Breast epithelium (tissue), 4 donors: Measurements from ENCODE around the gene CFAP20DC. TPM values are rescaled to one million over a fixed set of nuclear protein-coding genes. Genes with fewer than 3 reads are reported as not detected.
"Not testable (repeated sequence)": the region's sequence is repeated elsewhere in the genome, so short reads cannot be mapped to it uniquely, and the experiment has no call there.

ENCODE experiments used
- DNase-seq, 2 donors: peaks; one replicate each; pipeline ENCODE4 v3.0.0-alpha.2; 2019; ENCODE audit warnings: low spot score in 2 of 2
- H3K27ac ChIP-seq, 2 donors: fragments of 200-600 bp; sonication (generic) in 1 of 2; one replicate each; pipeline ENCODE4 v1.5.1; 2016 to 2019; ENCODE audit warnings: mild to moderate bottlenecking in 1 of 2
- H3K27me3 ChIP-seq, 2 donors: fragments of 200-600 bp; sonication (generic) in 1 of 2; one replicate each; pipeline versions ENCODE4 v1.5.1 to v1.6.0; 2017 to 2019; ENCODE audit warnings: control low read depth in 1 of 2, mild to moderate bottlenecking in 1 of 2
- H3K36me3 ChIP-seq: fragments of 200-600 bp; one replicate; pipeline ENCODE4 v1.5.1; 2019
- H3K4me1 ChIP-seq, 2 donors: fragments of 200-600 bp; sonication (generic); one replicate each; pipeline ENCODE4 v1.5.1; 2016 to 2019; ENCODE audit warnings: control low read depth in 1 of 2
- H3K4me3 ChIP-seq, 3 donors: fragments of 200-600 bp; sonication (generic); 1 replicate in 2 of 3; 2 replicates in 1 of 3; pipeline ENCODE4 v1.5.1; 2016 to 2019; ENCODE audit warnings: mild to moderate bottlenecking in 3 of 3, moderate library complexity in 2 of 3
- H3K9me3 ChIP-seq, 2 donors: fragments of 200-600 bp; sonication (generic) in 1 of 2; one replicate each; pipeline ENCODE4 v1.5.1; 2016 to 2019; ENCODE audit warnings: control low read depth in 1 of 2
- POLR2A ChIP-seq: fragments of 450-650 bp; IDR thresholded peaks from one replicate; pipeline ENCODE4 v1.6.1; 2016; ENCODE audit warnings: antibody characterized with exemption, mild to moderate bottlenecking, moderate library complexity
- POLR2AphosphoS5 ChIP-seq, 3 donors: sonication (generic); formaldehyde crosslinking; IDR thresholded peaks; one replicate each; pipeline ENCODE4 v1.6.1; 2017; ENCODE audit warnings: antibody characterized with exemption in 3 of 3
- intact Hi-C: fragments of 100-400 bp; cut with DNase I; formaldehyde crosslinking; loops from one replicate; pipeline ENCODE4 v1.15.1; 2023; ENCODE audit warnings: low total_unique reads
- total RNA-seq, 3 donors: library from RNA; depleted of rRNA; stranded (reverse); fragments of >200 nt; gene quantifications; one replicate each; pipeline ENCODE4 v1.1.0, GENCODE V29; 2016
- TF ChIP-seq, protein P1 (sequence below), 3 donors: fragments of 450-650 bp; IDR thresholded peaks; one replicate each; pipeline ENCODE4 v1.5.1; 2016 to 2017; ENCODE audit warnings: antibody characterized with exemption in 3 of 3, mild to moderate bottlenecking in 3 of 3, moderate library complexity in 3 of 3

CFAP20DC gene
- total RNA-seq, 3 donors from 2014 or later: 0.44 to 3.3 (median 2.4) TPM

DNA sequence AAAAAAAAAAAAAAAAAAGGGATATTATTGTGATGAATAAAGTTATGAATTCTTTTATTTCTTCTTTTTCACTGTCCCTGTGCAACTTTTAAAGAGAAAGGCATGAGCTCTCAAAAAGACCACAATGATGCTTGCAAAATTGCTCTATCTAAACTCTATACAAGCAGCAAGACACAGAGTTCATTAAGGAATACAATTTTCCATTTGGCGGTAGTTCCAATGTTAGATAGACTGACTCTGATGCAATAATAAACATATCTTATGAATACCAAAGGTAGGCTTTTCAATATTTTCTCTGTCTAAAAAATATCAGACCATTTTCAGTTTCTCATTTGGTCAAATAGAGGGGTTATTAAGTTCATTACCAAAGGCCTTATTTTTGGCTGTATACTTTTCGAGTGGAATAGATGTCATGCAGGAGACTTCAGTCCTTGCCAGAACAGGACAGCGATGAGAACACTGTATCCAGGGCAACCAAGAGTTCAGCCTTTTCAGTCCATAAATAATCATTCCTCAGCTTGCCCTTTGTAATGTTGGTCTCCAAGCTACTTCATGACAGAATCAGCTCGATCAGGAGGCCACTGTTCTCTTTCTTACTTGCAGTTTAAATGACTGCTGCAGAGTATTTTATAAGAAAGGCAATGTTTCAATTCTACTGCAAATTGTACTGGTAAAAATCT lies 220.4 kb downstream of the CFAP20DC start:
- Histone ChIP-seq H3K36me3 (no peaks in the 10 kb centered on the region), H3K9me3 (no peaks in the 10 kb centered on the region), H3K27me3 (no peaks in the 10 kb centered on the region), H3K4me1 (no peaks in the 10 kb centered on the region), H3K27ac (no peak overlapping the region), H3K4me3 (no peak overlapping the region)
- no peak for DNase-seq
- no peak for TF ChIP-seq POLR2AphosphoS5 (IDR thresholded peaks at IDR 0.05)
- TF ChIP-seq POLR2A: no peak
- TF ChIP-seq, protein P1, sequence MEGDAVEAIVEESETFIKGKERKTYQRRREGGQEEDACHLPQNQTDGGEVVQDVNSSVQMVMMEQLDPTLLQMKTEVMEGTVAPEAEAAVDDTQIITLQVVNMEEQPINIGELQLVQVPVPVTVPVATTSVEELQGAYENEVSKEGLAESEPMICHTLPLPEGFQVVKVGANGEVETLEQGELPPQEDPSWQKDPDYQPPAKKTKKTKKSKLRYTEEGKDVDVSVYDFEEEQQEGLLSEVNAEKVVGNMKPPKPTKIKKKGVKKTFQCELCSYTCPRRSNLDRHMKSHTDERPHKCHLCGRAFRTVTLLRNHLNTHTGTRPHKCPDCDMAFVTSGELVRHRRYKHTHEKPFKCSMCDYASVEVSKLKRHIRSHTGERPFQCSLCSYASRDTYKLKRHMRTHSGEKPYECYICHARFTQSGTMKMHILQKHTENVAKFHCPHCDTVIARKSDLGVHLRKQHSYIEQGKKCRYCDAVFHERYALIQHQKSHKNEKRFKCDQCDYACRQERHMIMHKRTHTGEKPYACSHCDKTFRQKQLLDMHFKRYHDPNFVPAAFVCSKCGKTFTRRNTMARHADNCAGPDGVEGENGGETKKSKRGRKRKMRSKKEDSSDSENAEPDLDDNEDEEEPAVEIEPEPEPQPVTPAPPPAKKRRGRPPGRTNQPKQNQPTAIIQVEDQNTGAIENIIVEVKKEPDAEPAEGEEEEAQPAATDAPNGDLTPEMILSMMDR (IDR thresholded peaks at IDR 0.05): no peak
- intact Hi-C loops: no loop called here

DNA sequence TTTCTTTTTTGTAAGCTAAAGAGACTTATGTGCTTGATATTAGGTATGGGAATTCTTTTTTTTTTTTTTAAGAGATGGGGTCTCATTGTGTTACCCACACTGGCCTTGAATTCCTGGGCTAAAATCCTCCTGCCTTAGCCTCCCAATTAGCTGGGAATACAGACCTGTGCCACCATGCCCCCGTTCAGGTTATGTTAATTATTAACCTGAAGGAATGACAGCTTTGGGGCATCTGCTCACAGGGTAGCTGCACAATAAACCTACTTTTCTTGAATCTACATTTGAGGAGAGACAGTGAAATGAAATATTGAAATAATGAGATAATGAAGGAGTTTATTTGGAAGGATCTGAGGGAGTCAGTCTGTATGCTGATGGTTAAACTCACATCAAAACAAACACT lies 225.0 kb downstream of the CFAP20DC start:
- intact Hi-C loops: no loop called here

DNA sequence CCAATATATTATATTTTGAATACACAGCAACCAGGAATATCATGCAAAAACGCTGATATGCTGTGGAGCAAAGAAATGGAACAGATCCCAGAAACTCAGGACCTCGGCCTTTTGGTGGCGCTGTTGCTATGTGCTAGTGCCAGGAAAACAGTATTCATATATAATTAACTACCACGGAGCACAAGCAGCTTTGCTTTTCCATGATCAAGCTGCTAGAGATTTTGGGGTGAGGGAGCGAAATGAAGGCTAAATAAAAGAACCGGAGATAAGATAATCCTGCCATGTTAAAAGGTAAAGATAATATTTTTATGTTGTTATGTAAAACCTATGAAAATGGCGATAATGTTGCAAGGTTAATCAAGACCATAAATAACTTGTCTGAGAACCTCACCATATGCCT lies 225.5 kb downstream of the CFAP20DC start:
- no peaks in the 10 kb centered on the region for H3K4me1 ChIP-seq
- TF ChIP-seq POLR2A (no peak), POLR2AphosphoS5 (IDR thresholded peaks at IDR 0.05) (no peak)
- TF ChIP-seq, protein P1 (IDR thresholded peaks at IDR 0.05): no peak
- no peaks in the 10 kb centered on the region for H3K9me3 ChIP-seq
- H3K36me3 ChIP-seq: no peaks in the 10 kb centered on the region
- no peak overlapping the region for H3K4me3 ChIP-seq
- no peaks in the 10 kb centered on the region for H3K27me3 ChIP-seq
- DNase-seq: no peak
- intact Hi-C loops: no loop called here
- H3K27ac ChIP-seq: no peak overlapping the region

More for the DNA sequence above, 225.0 kb downstream of the CFAP20DC start:
- Histone ChIP-seq H3K36me3 (no peaks in the 10 kb centered on the region), H3K27ac (no peak overlapping the region), H3K4me3 (no peak overlapping the region), H3K4me1 (no peaks in the 10 kb centered on the region), H3K27me3 (no peaks in the 10 kb centered on the region), H3K9me3 (no peaks in the 10 kb centered on the region)
- TF ChIP-seq POLR2A: no peak
- TF ChIP-seq, protein P1 (IDR thresholded peaks at IDR 0.05): no peak
- no peak for TF ChIP-seq POLR2AphosphoS5 (IDR thresholded peaks at IDR 0.05)
- DNase-seq: no peak

DNA sequence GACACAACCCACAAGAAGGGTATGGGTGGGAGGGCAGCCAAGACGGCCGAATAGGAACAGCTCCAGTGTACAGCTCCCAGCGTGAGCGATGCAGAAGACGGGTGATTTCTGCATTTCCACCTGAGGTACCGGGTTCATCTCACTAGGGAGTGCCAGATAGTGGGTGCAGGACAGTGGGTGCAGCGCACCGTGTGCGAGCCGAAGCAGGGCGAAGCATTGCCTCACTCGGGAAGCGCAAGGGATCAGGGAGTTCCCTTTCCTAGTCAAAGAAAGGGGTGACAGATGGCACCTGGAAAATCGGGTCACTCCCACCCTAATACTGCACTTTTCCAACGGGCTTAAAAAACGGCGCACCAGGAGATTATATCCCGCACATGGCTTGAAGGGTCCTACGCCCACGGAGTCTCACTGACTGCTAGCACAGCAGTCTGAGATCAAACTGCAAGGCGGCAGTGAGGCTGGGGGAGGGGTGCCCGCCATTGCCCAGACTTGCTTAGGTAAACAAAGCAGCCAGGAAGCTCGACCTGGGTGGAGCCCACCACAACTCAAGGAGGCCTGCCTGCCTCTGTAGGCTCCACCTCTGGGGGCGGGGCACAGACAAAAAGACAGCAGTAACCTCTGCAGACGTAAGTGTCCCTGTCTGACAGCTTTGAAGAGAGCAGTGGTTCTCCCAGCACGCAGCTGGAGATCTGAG lies 243.1 kb downstream of the CFAP20DC start:
- H3K36me3 ChIP-seq: not testable (repeated sequence)

DNA sequence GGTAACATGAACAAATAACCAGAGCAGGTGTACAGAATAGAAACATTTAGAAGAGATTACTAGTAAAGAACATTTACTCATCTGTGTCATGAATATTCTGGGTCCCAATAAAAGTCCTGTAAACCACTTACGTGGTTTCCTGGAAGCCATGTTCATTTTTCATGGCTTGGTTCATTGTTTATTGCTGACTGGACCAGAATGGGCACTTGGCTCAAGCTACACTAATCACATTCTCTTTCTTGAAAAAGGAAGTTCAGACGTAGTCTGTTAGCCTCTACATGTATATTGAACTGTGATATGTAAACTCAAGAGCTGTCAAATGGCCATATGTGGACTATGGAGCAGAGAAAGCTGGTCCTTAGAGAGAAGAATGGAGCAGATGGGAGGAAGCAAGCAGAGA lies 244.9 kb downstream of the CFAP20DC start:
- no peak overlapping the region for H3K27ac ChIP-seq

More for the DNA sequence above, 243.1 kb downstream of the CFAP20DC start:
- H3K9me3 ChIP-seq, H3K27me3 ChIP-seq, intact Hi-C loops, H3K4me1 ChIP-seq, DNase-seq, H3K4me3 ChIP-seq, H3K27ac ChIP-seq: not testable (repeated sequence)

More for the DNA sequence above, 244.9 kb downstream of the CFAP20DC start:
- Histone ChIP-seq H3K4me3 (no peak overlapping the region), H3K36me3 (no peaks in the 10 kb centered on the region), H3K4me1 (no peaks in the 10 kb centered on the region), H3K9me3 (no peaks in the 10 kb centered on the region), H3K27me3 (no peaks in the 10 kb centered on the region)
- no peak for DNase-seq
- intact Hi-C loops: no loop called here
- TF ChIP-seq POLR2A (no peak), POLR2AphosphoS5 (IDR thresholded peaks at IDR 0.05) (no peak)
- TF ChIP-seq, protein P1 (IDR thresholded peaks at IDR 0.05): no peak
